DOHH2 (cell line): ENCODE data around the gene KLHL9.

Experiments
- EZH2phosphoT487 ChIP-seq: fragments of 200-600 bp; sonication (generic); IDR thresholded peaks from 2 replicates; pipeline ENCODE4 v1.6.1; 2017; ENCODE audit warnings: borderline replicate concordance, mild to moderate bottlenecking, antibody characterized with exemption, low read length, moderate library complexity, mixed read lengths
- TF ChIP-seq, protein P1 (sequence below): fragments of 200-600 bp; sonication (generic); IDR thresholded peaks from one replicate; pipeline ENCODE4 v1.5.1; 2014; ENCODE audit warnings: antibody characterized with exemption, mild to moderate bottlenecking, low read depth, low read length; ENCODE audit not compliant: poor library complexity, severe bottlenecking

DNA sequence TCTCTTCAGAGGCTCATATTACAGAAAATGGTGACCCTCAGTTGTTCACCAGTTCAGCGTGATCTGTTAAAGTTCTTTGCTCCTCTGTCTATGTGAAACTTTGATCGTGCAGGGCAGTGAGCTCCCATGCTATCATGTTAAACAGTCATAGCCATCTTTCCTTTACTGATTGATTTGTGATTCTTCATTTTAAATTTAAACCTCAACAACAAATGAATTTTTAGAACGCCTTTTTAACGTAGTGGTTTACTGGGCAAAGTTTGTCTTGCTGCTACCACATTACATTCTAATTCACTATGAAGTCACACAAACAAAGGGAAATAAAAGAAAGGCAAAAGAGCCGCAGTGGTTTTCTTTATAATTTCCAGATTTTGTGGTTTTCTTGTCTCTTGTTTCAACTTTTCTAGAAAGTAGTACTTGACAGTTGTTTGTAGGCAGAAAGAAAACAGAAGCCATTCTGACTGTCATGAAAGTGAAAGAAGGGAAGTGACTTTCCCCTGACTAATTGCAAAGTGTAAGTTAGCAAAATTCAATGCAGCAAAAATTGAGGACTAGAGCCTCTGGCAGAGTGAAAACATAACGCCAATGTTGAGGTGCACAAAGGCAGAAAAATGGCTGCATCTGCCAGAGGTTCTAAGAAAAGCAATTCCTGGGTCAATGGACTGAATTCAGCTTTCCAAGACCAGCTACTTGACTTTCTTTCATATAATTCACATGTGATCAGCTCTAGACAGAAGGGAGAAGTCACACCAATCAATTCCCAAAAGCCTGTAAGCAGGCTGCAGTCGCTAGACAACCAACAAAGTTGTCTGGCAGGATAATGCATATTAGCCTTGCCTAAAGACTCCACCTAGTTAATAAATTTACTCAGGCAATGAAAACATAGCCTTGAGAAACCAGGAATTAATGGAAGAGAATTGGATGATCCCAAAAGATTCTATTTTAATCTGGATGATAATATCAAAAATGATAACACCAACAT lies 22.6 kb upstream of the KLHL9 start:
- TF ChIP-seq, protein P1, sequence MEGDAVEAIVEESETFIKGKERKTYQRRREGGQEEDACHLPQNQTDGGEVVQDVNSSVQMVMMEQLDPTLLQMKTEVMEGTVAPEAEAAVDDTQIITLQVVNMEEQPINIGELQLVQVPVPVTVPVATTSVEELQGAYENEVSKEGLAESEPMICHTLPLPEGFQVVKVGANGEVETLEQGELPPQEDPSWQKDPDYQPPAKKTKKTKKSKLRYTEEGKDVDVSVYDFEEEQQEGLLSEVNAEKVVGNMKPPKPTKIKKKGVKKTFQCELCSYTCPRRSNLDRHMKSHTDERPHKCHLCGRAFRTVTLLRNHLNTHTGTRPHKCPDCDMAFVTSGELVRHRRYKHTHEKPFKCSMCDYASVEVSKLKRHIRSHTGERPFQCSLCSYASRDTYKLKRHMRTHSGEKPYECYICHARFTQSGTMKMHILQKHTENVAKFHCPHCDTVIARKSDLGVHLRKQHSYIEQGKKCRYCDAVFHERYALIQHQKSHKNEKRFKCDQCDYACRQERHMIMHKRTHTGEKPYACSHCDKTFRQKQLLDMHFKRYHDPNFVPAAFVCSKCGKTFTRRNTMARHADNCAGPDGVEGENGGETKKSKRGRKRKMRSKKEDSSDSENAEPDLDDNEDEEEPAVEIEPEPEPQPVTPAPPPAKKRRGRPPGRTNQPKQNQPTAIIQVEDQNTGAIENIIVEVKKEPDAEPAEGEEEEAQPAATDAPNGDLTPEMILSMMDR, result no peak
- TF ChIP-seq EZH2phosphoT487, result no peak
